Measurements from ENCODE around the gene VAT1. TPM values are rescaled to one million over a fixed set of nuclear protein-coding genes. Genes with fewer than 3 reads are reported as not detected.

The VAT1 gene
- polyA plus RNA-seq, 1 of the 3 experiments (the other 2 are of a cell fraction) = 170 TPM

DNA sequence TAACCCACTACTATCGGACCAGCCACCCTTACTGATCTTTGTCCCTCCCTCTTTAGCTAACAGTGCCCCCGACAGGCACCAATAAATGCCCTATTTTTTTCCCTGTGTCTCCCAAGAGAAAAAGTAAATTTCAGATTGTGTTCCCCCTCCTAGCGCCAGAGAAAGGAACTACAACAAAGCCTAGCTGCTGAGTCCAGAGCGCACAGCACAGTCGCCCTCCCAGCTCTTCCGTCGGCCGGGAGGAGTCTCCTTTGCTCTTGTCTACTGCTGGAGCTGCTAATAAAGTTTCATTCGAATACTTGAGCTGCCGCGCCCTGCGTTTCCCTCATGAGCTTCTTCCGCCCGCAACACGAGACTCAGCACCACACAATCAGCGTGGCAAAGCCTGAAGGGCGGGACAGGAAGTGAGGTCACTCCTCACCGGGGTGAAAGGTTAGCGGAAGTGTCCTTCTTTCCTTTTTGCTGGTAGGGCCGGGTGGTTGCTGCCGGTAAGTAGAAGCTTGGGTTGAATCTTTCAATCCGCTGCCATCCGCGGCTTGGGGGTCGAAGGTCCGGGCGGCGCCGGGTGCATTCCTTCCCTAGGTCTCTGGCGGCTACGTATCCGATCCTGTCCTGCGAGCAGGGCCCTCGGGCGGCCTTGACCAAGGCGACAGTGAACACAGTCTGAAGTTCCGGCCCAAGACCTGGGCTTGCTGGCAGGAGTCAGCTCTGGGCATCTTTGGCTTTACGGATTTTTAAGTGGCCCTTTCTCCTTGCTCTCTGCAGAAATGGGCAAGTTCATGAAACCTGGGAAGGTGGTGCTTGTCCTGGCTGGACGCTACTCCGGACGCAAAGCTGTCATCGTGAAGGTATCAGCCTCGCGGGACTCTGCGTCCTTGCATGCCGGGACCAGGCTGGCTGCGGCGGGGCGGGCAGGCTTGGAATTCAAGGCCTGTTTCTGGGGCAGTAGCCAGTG, 23.9 kb downstream of the VAT1 start, which contains the start of gene RPL27 (continued):
- TF ChIP-seq SMC3 (IDR thresholded peaks at IDR 0.05; ENCODE audit: low read depth, low read length) (peak; percentile 56), FOXJ3 (CRISPR knock-in tag; IDR thresholded peaks at IDR 0.05) (peak; percentile 70; the same call in 1 of the 2 replicates), CHD2 (IDR thresholded peaks at IDR 0.05; ENCODE audit: low read length, partially characterized antibody) (peak; percentile 94), YY1 (IDR thresholded peaks at IDR 0.05; ENCODE audit: low read depth) (0 out of 2 replicates have a peak, but pooled peaks have one; percentile 50), EZH2phosphoT487 (IDR thresholded peaks at IDR 0.05; ENCODE audit: borderline replicate concordance, low read depth) (no peak), TEAD4 (IDR thresholded peaks at IDR 0.05; ENCODE audit: borderline replicate concordance, insufficient read depth) (peak; percentile 68; the same call in 1 of the 2 replicates), FOXM1 (IDR thresholded peaks at IDR 0.05; ENCODE audit: low read depth) (no peak), NFIC (IDR thresholded peaks at IDR 0.05; ENCODE audit: borderline replicate concordance) (peak; percentile 21; the same call in 1 of the 2 replicates), MXI1 (IDR thresholded peaks at IDR 0.05; ENCODE audit: low read depth, low read length) (peak; percentile 96), RFX5 (IDR thresholded peaks at IDR 0.05; ENCODE audit: low read length) (no peak), FOSL2 (IDR thresholded peaks at IDR 0.05; ENCODE audit: borderline replicate concordance, low read depth) (no peak; the same call in 1 of the 2 replicates), MAX (IDR thresholded peaks at IDR 0.05; ENCODE audit: low read depth) (peak; percentile 97)
- TF ChIP-seq, protein P1, sequence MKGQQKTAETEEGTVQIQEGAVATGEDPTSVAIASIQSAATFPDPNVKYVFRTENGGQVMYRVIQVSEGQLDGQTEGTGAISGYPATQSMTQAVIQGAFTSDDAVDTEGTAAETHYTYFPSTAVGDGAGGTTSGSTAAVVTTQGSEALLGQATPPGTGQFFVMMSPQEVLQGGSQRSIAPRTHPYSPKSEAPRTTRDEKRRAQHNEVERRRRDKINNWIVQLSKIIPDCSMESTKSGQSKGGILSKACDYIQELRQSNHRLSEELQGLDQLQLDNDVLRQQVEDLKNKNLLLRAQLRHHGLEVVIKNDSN (IDR thresholded peaks at IDR 0.05; ENCODE audit: borderline replicate concordance, low read depth) = peak; percentile 77

DNA sequence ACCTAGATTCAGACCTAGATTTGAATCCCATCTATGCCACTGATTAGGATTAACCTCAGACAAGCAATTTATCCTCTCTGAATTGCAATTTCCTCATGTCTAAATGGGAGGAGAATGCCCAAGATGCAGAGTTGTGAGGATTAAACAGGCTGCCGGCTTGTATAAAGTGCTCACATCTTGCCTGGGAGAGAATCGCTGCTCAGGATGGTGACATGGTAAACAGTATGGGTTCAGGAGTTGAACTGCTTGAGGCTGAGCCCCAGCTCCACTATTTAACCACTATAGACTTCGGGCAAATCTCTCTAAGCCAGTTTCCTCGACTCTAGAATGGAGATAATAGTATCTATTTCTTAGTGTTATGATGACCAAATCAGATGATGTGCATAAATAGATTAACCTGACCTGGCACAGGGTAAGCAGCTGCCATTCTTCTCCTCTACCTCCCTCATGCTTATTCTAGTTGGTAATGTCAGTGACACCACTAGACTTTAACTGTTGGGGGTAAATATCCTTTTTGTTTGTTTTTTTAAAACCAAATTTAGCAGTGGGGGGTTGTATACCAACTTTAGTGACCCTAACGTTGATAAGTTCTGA, 24.7 kb downstream of the VAT1 start:
- peaks cover 50% of the 10 kb centered on the region for H3F3A ChIP-seq (replicated peaks; ENCODE audit: insufficient read depth)
- no peaks in the 10 kb centered on the region for H3K27me3 ChIP-seq (ENCODE audit: insufficient read depth)
- no peak for DNase-seq
- peak overlapping the region; percentile 49 to 85 for H3K4me3 ChIP-seq (ENCODE audit: low read depth in 2 of 2, low read length in 1 of 2)
- H3K4me1 ChIP-seq (ENCODE audit: control insufficient read depth in 1 of 2, insufficient read depth in 2 of 2, low read depth in 1 of 2, low read length in 1 of 2) = peaks cover 6 to 11% of the 10 kb centered on the region in 2 experiments; a peak in 2 of 4 replicates
- H3K9ac ChIP-seq = peak overlapping the region; percentile 51
- CTCF ChIA-PET = interaction anchor here (0.6 to 4.4 kb wide), 20 partner anchors 10 to 419 kb away, joined by 3 to 27 read pairs (median 4); partner anchors contain the start of genes AOC2, BECN1, NBR1 and PSME3
- peak overlapping the region; percentile 66 for H3K4me2 ChIP-seq
- H4K20me1 ChIP-seq (ENCODE audit: insufficient read depth) = peaks cover 31% of the 10 kb centered on the region
- TF ChIP-seq, protein P1 (IDR thresholded peaks at IDR 0.05; ENCODE audit: borderline replicate concordance, low read depth) = no peak
- no peak for TF ChIP-seq ELF1 (IDR thresholded peaks at IDR 0.05)
- no peak for TF ChIP-seq TAF1 (IDR thresholded peaks at IDR 0.05; ENCODE audit: borderline replicate concordance, low read depth, low read length)
- no peak for TF ChIP-seq GATA2 (CRISPR knock-in tag; IDR thresholded peaks at IDR 0.05)
- no peak for TF ChIP-seq TEAD4 (IDR thresholded peaks at IDR 0.05; ENCODE audit: borderline replicate concordance, insufficient read depth)
- no peak for TF ChIP-seq NRF1 (IDR thresholded peaks at IDR 0.05; ENCODE audit: low read depth, low read length)
- no peak for TF ChIP-seq FOSL2 (IDR thresholded peaks at IDR 0.05; ENCODE audit: borderline replicate concordance, low read depth)
- TF ChIP-seq YY1 (IDR thresholded peaks at IDR 0.05; ENCODE audit: low read depth) = no peak
- TF ChIP-seq EZH2phosphoT487 (IDR thresholded peaks at IDR 0.05; ENCODE audit: borderline replicate concordance, low read depth) = no peak
- TF ChIP-seq PBX3 (IDR thresholded peaks at IDR 0.05) = no peak
- no peak for TF ChIP-seq CTCF (IDR thresholded peaks at IDR 0.05)
- TF ChIP-seq, protein P2, sequence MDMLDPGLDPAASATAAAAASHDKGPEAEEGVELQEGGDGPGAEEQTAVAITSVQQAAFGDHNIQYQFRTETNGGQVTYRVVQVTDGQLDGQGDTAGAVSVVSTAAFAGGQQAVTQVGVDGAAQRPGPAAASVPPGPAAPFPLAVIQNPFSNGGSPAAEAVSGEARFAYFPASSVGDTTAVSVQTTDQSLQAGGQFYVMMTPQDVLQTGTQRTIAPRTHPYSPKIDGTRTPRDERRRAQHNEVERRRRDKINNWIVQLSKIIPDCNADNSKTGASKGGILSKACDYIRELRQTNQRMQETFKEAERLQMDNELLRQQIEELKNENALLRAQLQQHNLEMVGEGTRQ (IDR thresholded peaks at IDR 0.05; ENCODE audit: borderline replicate concordance, low read depth, low read length) = no peak
- no peak for TF ChIP-seq SMC3 (IDR thresholded peaks at IDR 0.05; ENCODE audit: low read depth, low read length)
- TF ChIP-seq JUND (IDR thresholded peaks at IDR 0.05) = no peak
- peak overlapping the region; percentile 80 to 87; a peak in 3 of 4 replicates for H3K27ac ChIP-seq (ENCODE audit: low read depth in 2 of 2, low read length in 1 of 2)
- H3K9me3 ChIP-seq = no peaks in the 10 kb centered on the region
- H3K9me2 ChIP-seq = no peaks in the 10 kb centered on the region
- H3K36me3 ChIP-seq (replicated peaks in 1 of 2; ENCODE audit: control insufficient read depth in 1 of 2, insufficient read depth in 2 of 2, low read length in 1 of 2) = peaks cover 39 to 40% of the 10 kb centered on the region in 2 experiments
- peak overlapping the region; percentile 89 for H2AFZ ChIP-seq (ENCODE audit: low read depth)
- POLR2A ChIA-PET = interaction anchor here (0.6 to 2.8 kb wide), 19 partner anchors 11 to 443 kb away, joined by 3 to 20 read pairs (median 5); partner anchors contain the start of genes AOC2, BRCA1, PTGES3L and RND2
- H3K79me2 ChIP-seq (ENCODE audit: insufficient read depth) = peaks cover 41% of the 10 kb centered on the region
- 32% methylated on average over 5 of the region's 5 CpGs for WGBS (ENCODE audit: low lambda C conversion rate)

All from SK-N-SH (cell line).